GM23248 (cell line): Measurements from ENCODE around the gene HDAC4. TPM values are rescaled to one million over a fixed set of nuclear protein-coding genes. Genes with fewer than 3 reads are reported as not detected.

Experiments used
- DNase-seq: peaks from one replicate; pipeline ENCODE4 v3.0.0-alpha.2; 2015
- H2AFZ ChIP-seq: fragments of 200-600 bp; sonication (generic); 2 replicates; pipeline ENCODE4 v1.6.1; 2016; ENCODE audit warnings: antibody characterized with exemption
- H3F3A ChIP-seq: fragments of 200-600 bp; sonication (generic); 2 replicates; pipeline ENCODE4 v1.6.1; 2016; ENCODE audit warnings: mild to moderate bottlenecking, antibody characterized with exemption, mixed run types; ENCODE audit not compliant: insufficient read depth
- H3K27ac ChIP-seq: fragments of 200-600 bp; sonication (generic); 2 replicates; pipeline ENCODE4 v1.5.1; 2016; ENCODE audit warnings: mild to moderate bottlenecking
- H3K27me3 ChIP-seq: fragments of 200-600 bp; sonication (generic); replicated peaks from 2 replicates; pipeline ENCODE4 v1.6.1; 2016; ENCODE audit warnings: mild to moderate bottlenecking; ENCODE audit not compliant: insufficient read depth
- H3K36me3 ChIP-seq: fragments of 200-600 bp; sonication (generic); 2 replicates; pipeline ENCODE4 v1.6.1; 2016; ENCODE audit warnings: low read depth, mild to moderate bottlenecking
- H3K4me1 ChIP-seq: fragments of 200-600 bp; sonication (generic); 2 replicates; pipeline ENCODE4 v1.6.1; 2016; ENCODE audit warnings: mild to moderate bottlenecking; ENCODE audit not compliant: insufficient read depth
- H3K4me2 ChIP-seq: fragments of 200-600 bp; sonication (generic); one replicate; pipeline ENCODE4 v1.6.1; 2016; ENCODE audit warnings: mild to moderate bottlenecking; ENCODE audit not compliant: unreplicated experiment
- H3K4me3 ChIP-seq: fragments of 200-600 bp; sonication (generic); 2 replicates; pipeline ENCODE4 v1.5.1; 2016; ENCODE audit warnings: mild to moderate bottlenecking
- H3K79me2 ChIP-seq: fragments of 200-600 bp; sonication (generic); 2 replicates; pipeline ENCODE4 v1.6.1; 2016; ENCODE audit warnings: mild to moderate bottlenecking; ENCODE audit not compliant: insufficient read depth
- H3K9ac ChIP-seq: fragments of 200-600 bp; sonication (generic); 2 replicates; pipeline ENCODE4 v1.6.1; 2016; ENCODE audit warnings: mild to moderate bottlenecking
- H3K9me2 ChIP-seq: fragments of 200-600 bp; sonication (generic); 2 replicates; pipeline ENCODE4 v1.6.1; 2016; ENCODE audit warnings: mixed run types, mild to moderate bottlenecking, moderate library complexity; ENCODE audit not compliant: insufficient read depth
- H3K9me3 ChIP-seq: fragments of 200-600 bp; sonication (generic); one replicate; pipeline ENCODE4 v1.6.1; 2017; ENCODE audit warnings: low read depth
- H4K20me1 ChIP-seq: fragments of 200-600 bp; sonication (generic); 2 replicates; pipeline ENCODE4 v1.6.0; 2016; ENCODE audit not compliant: insufficient read depth
- EZH2 ChIP-seq: fragments of 200-600 bp; sonication (generic); IDR thresholded peaks from 2 replicates; pipeline ENCODE4 v1.6.1; 2018; ENCODE audit warnings: antibody characterized with exemption, mild to moderate bottlenecking; ENCODE audit not compliant: insufficient read depth, poor library complexity, severe bottlenecking
- EZH2phosphoT487 ChIP-seq: fragments of 200-600 bp; sonication (generic); IDR thresholded peaks from 2 replicates; pipeline ENCODE4 v1.6.1; 2018; ENCODE audit warnings: antibody characterized with exemption, moderate library complexity, mild to moderate bottlenecking, low read depth; ENCODE audit not compliant: insufficient read depth
- WGBS, 2 experiments: methylation state at CpG; one replicate each; pipeline ENCODE4 v1.1.6; 2015 to 2017; ENCODE audit warnings: low lambda C conversion rate in 2 of 2, low coverage in 1 of 2; ENCODE audit errors: missing lambda C conversion rate in 2 of 2; 5-methylcytosine and 5-hydroxymethylcytosine counted together
- in situ Hi-C: fragments of 300-500 bp; cut with MboI; formaldehyde crosslinking; loops from 2 replicates; pipeline ENCODE4 v1.15.0; 2020
- polyA plus RNA-seq: library from polyadenylated mRNA; unstranded; fragments of >200 nt; fragmentation: Nextera tagmentation; extraction: Ambion mirVana; gene quantifications from 2 replicates; pipeline ENCODE4 v1.2.1, GENCODE V29; 2016
- total RNA-seq: library from RNA; depleted of rRNA; stranded (reverse); fragments of >200 nt; shearing (Covaris generic); gene quantifications from 2 replicates; pipeline ENCODE4 v1.2.3, GENCODE V29; 2014

HDAC4 gene
- total and polyA plus RNA-seq, 2 experiments from 2014 or later: 2.1 to 6.3 TPM

DNA sequence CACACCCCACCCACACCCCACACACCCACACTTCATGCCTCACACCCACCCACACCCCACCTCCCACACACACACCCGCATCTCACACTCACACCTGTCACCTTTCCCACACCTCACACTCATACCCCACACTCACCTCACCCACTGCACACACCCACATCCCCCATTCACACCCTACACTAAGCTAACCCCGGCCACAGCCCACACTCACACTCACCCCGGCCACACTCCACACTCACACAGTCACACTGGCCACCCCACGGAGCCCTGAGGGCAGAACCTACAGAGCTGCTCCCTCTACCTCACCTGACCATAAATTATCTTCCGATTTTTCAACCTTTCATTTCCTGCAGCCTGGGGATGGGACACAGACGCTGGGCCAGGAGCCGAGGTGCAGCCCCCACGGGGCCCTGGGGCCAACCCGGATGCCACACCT, 241.3 kb downstream of the HDAC4 start:
- no peak overlapping the region for H3K4me3 ChIP-seq
- no peak overlapping the region for H3K9ac ChIP-seq
- no peak for DNase-seq
- no peaks in the 10 kb centered on the region for H3K27me3 ChIP-seq
- H3K79me2 ChIP-seq: no peaks in the 10 kb centered on the region
- H2AFZ ChIP-seq: no peak overlapping the region
- no peaks in the 10 kb centered on the region for H3K4me1 ChIP-seq
- H3K36me3 ChIP-seq: no peaks in the 10 kb centered on the region
- no peak overlapping the region for H3K27ac ChIP-seq
- 95 to 98% methylated on average over 8 to 9 of the region's 9 CpGs for WGBS, 2 experiments
- TF ChIP-seq EZH2 (no peak), EZH2phosphoT487 (no peak)
- H4K20me1 ChIP-seq: no peaks in the 10 kb centered on the region
- in situ Hi-C loops: no loop called here
- H3F3A ChIP-seq: no peaks in the 10 kb centered on the region
- H3K4me2 ChIP-seq: no peak overlapping the region
- H3K9me2 ChIP-seq: no peaks in the 10 kb centered on the region
- H3K9me3 ChIP-seq: no peaks in the 10 kb centered on the region

- no peaks in the 10 kb centered on the region for H3K79me2 ChIP-seq
- no peak overlapping the region for H2AFZ ChIP-seq
- no peaks in the 10 kb centered on the region for H3K36me3 ChIP-seq
- H3K9ac ChIP-seq: no peak overlapping the region
- H3K4me3 ChIP-seq: no peak overlapping the region
- no peak for DNase-seq
- in situ Hi-C loops: no loop called here
- no peaks in the 10 kb centered on the region for H3K9me2 ChIP-seq
- H3K9me3 ChIP-seq: no peaks in the 10 kb centered on the region
- no peaks in the 10 kb centered on the region for H4K20me1 ChIP-seq
- WGBS, 2 experiments: 96 to 99% methylated on average over 20 to 29 of the region's 29 CpGs
- H3K27ac ChIP-seq: no peak overlapping the region
- TF ChIP-seq EZH2: no peak
- TF ChIP-seq EZH2phosphoT487: no peak
- no peaks in the 10 kb centered on the region for H3K27me3 ChIP-seq
- H3K4me1 ChIP-seq: no peaks in the 10 kb centered on the region
- no peaks in the 10 kb centered on the region for H3F3A ChIP-seq
- H3K4me2 ChIP-seq: no peak overlapping the region
Observed at GRCh38 chr2:239158641-239159475, 242.0 kb downstream of the HDAC4 start.

DNA sequence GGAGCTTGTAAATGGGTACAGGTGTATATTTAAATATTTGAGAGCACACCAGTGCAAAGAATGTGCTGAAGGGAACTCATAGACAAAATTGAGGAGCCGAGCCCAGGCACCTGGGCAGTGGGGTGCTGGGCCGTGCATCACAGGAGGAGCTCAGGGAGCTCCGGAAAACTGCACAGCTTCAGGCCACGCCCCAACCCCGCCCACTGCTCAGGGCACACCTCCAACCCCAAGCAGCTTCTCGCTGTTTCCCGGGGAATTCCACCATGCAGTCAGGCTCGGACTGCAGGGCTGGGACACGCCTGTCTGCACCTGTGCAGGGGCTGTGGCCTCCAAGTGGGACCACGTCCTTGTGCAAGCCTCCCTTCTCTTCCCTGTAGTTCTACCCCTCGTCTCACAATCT, 243.0 kb downstream of the HDAC4 start:
- H3K4me2 ChIP-seq: no peak overlapping the region
- in situ Hi-C loops: no loop called here
- H4K20me1 ChIP-seq: no peaks in the 10 kb centered on the region
- no peaks in the 10 kb centered on the region for H3K4me1 ChIP-seq
- no peaks in the 10 kb centered on the region for H3K9me2 ChIP-seq
- no peaks in the 10 kb centered on the region for H3K27me3 ChIP-seq
- TF ChIP-seq EZH2 (no peak), EZH2phosphoT487 (no peak)
- H3K9me3 ChIP-seq: no peaks in the 10 kb centered on the region
- no peak for DNase-seq
- H3K9ac ChIP-seq: no peak overlapping the region
- no peaks in the 10 kb centered on the region for H3K79me2 ChIP-seq
- no peak overlapping the region for H3K27ac ChIP-seq
- H2AFZ ChIP-seq: no peak overlapping the region
- no peaks in the 10 kb centered on the region for H3K36me3 ChIP-seq
- H3F3A ChIP-seq: no peaks in the 10 kb centered on the region
- 83 to 85% methylated on average over 11 of the region's 11 CpGs for WGBS, 2 experiments
- H3K4me3 ChIP-seq: no peak overlapping the region

GRCh38 chr2:239157269-239157668, 243.6 kb downstream of the HDAC4 start:
- Histone ChIP-seq H3K4me3 (no peak overlapping the region), H3K9me3 (no peaks in the 10 kb centered on the region), H3K79me2 (no peaks in the 10 kb centered on the region), H3K9me2 (no peaks in the 10 kb centered on the region), H3K36me3 (no peaks in the 10 kb centered on the region), H3K27ac (no peak overlapping the region), H3K4me2 (no peak overlapping the region), H3K4me1 (no peaks in the 10 kb centered on the region), H3K9ac (no peak overlapping the region), H3K27me3 (no peaks in the 10 kb centered on the region), H2AFZ (no peak overlapping the region), H4K20me1 (no peaks in the 10 kb centered on the region), H3F3A (no peaks in the 10 kb centered on the region)
- 86 to 90% methylated on average over 12 of the region's 12 CpGs for WGBS, 2 experiments
- no peak for TF ChIP-seq EZH2
- no peak for TF ChIP-seq EZH2phosphoT487
- no peak for DNase-seq
- in situ Hi-C loops: no loop called here
